SK-N-SH treated with all-trans-retinoic acid at 6 μM for 48 hours (cell line): Measurements from ENCODE around the gene EMC8.

Source experiments
- ATAC-seq: fragments of 200-7000 bp; cut with Tn5 transposase; 3 replicates; pipeline ENCODE4 v1.9.1; 2020; ENCODE audit warnings: mild to moderate bottlenecking, moderate library complexity
- ARNTL ChIP-seq: fragments of 450-650 bp; formaldehyde crosslinking; IDR thresholded peaks from 2 replicates; pipeline ENCODE4 v1.5.0; 2020; ENCODE audit warnings: low read depth, mild to moderate bottlenecking, moderate library complexity, borderline replicate concordance
- BACH2 ChIP-seq: fragments of 250-450 bp; sonication (Bioruptor Pico); IDR thresholded peaks from 2 replicates; pipeline ENCODE4 v1.9.0; 2021; ENCODE audit warnings: mild to moderate bottlenecking, borderline replicate concordance
- CREB5 ChIP-seq: fragments of 250-450 bp; sonication (Bioruptor Pico); IDR thresholded peaks from 2 replicates; pipeline ENCODE4 v1.5.1; 2020; ENCODE audit warnings: low read depth, mild to moderate bottlenecking, moderate library complexity
- CSDC2 ChIP-seq: fragments of 250-450 bp; sonication (Bioruptor Pico); IDR thresholded peaks from 2 replicates; pipeline ENCODE4 v1.5.0; 2020; ENCODE audit warnings: mild to moderate bottlenecking, moderate library complexity
- CSRNP3 ChIP-seq: fragments of 250-450 bp; sonication (Bioruptor Pico); IDR thresholded peaks from 2 replicates; pipeline ENCODE4 v1.5.1; 2021; ENCODE audit warnings: mild to moderate bottlenecking, moderate library complexity
- ESRRG ChIP-seq: fragments of 250-450 bp; sonication (Bioruptor Pico); IDR thresholded peaks from 2 replicates; pipeline ENCODE4 v1.6.1; 2021; ENCODE audit warnings: mild to moderate bottlenecking
- GLIS3 ChIP-seq: fragments of 250-450 bp; sonication (Bioruptor Pico); IDR thresholded peaks from 2 replicates; pipeline ENCODE4 v1.5.0; 2020; ENCODE audit warnings: mild to moderate bottlenecking, moderate library complexity
- OSR1 ChIP-seq: fragments of 250-450 bp; sonication (Bioruptor Pico); IDR thresholded peaks from 2 replicates; pipeline ENCODE4 v1.8.0; 2022; ENCODE audit warnings: moderate library complexity, mild to moderate bottlenecking, inconsistent platforms
- PATZ1 ChIP-seq: fragments of 250-450 bp; sonication (Bioruptor Pico); IDR thresholded peaks from 2 replicates; pipeline ENCODE4 v1.8.0; 2020; ENCODE audit warnings: mild to moderate bottlenecking, moderate library complexity, borderline replicate concordance
- POU6F1 ChIP-seq: fragments of 250-450 bp; sonication (Bioruptor Pico); IDR thresholded peaks from 2 replicates; pipeline ENCODE4 v1.8.0; 2021; ENCODE audit warnings: low read depth, mild to moderate bottlenecking, moderate library complexity, borderline replicate concordance
- PPARA ChIP-seq: fragments of 250-450 bp; sonication (Bioruptor Pico); IDR thresholded peaks from 2 replicates; pipeline ENCODE4 v1.5.0; 2020; ENCODE audit warnings: mild to moderate bottlenecking, borderline replicate concordance
- RARB ChIP-seq: fragments of 250-450 bp; sonication (Bioruptor Pico); IDR thresholded peaks from 2 replicates; pipeline ENCODE4 v1.8.0; 2021; ENCODE audit warnings: mild to moderate bottlenecking, moderate library complexity
- TCF4 ChIP-seq: fragments of 250-450 bp; sonication (Bioruptor Pico); IDR thresholded peaks from 2 replicates; pipeline ENCODE4 v1.8.0; 2021; ENCODE audit warnings: mild to moderate bottlenecking, moderate library complexity, borderline replicate concordance
- TOX ChIP-seq: fragments of 250-450 bp; sonication (Bioruptor Pico); IDR thresholded peaks from 2 replicates; pipeline ENCODE4 v1.8.0; 2021; ENCODE audit warnings: mild to moderate bottlenecking, moderate library complexity, borderline replicate concordance
- TSHZ2 ChIP-seq: fragments of 250-450 bp; sonication (Bioruptor Pico); IDR thresholded peaks from 2 replicates; pipeline ENCODE4 v1.5.0; 2020; ENCODE audit warnings: mild to moderate bottlenecking, moderate library complexity
- ZC3H10 ChIP-seq: fragments of 250-450 bp; sonication (Bioruptor Pico); IDR thresholded peaks from 2 replicates; pipeline ENCODE4 v1.5.1; 2021; ENCODE audit warnings: mild to moderate bottlenecking, moderate library complexity
- ZFP3 ChIP-seq: fragments of 250-450 bp; sonication (Bioruptor Pico); IDR thresholded peaks from 2 replicates; pipeline ENCODE4 v1.5.0; 2020; ENCODE audit warnings: mild to moderate bottlenecking, moderate library complexity
- ZFP30 ChIP-seq: fragments of 450-650 bp; formaldehyde crosslinking; IDR thresholded peaks from 2 replicates; pipeline ENCODE4 v1.5.0; 2022; ENCODE audit warnings: mild to moderate bottlenecking, moderate library complexity
- ZNF565 ChIP-seq: fragments of 450-650 bp; formaldehyde crosslinking; conservative IDR thresholded peaks from 2 replicates; pipeline ENCODE4 v1.5.0; 2020; ENCODE audit warnings: low read depth, mild to moderate bottlenecking, moderate library complexity
- ZNF70 ChIP-seq: fragments of 450-650 bp; formaldehyde crosslinking; IDR thresholded peaks from 2 replicates; pipeline ENCODE4 v1.5.0; 2020; ENCODE audit warnings: mild to moderate bottlenecking, moderate library complexity
- ZNF8 ChIP-seq: fragments of 450-650 bp; formaldehyde crosslinking; IDR thresholded peaks from 2 replicates; pipeline ENCODE4 v1.5.0; 2020; ENCODE audit warnings: mild to moderate bottlenecking, moderate library complexity

EMC8 gene

GRCh38 chr16:85731179-85731578 lies 68.2 kb downstream of the EMC8 start:
- ATAC-seq: no peak
- TF ChIP-seq ESRRG: no peak
- TF ChIP-seq PATZ1 (CRISPR knock-in tag): no peak
- TF ChIP-seq ZNF565: no peak
- no peak for TF ChIP-seq ZNF8 (CRISPR knock-in tag)
- no peak for TF ChIP-seq TOX
- TF ChIP-seq PPARA (CRISPR knock-in tag): no peak
- no peak for TF ChIP-seq GLIS3 (CRISPR knock-in tag)
- TF ChIP-seq CREB5: no peak
- TF ChIP-seq POU6F1: no peak

GRCh38 chr16:85730186-85730465 lies 69.2 kb downstream of the EMC8 start:
- no peak for TF ChIP-seq ZNF565
- TF ChIP-seq, all 23 proteins: peak for 0
- ATAC-seq: no peak

- ATAC-seq: no peak
- TF ChIP-seq ZFP30 (no peak), BACH2 (CRISPR knock-in tag) (no peak), TSHZ2 (no peak), TCF4 (CRISPR knock-in tag) (no peak), OSR1 (no peak), GLIS3 (CRISPR knock-in tag) (no peak)
These were observed 69.7 kb downstream of the EMC8 start for GRCh38 chr16:85729452-85730185.

- no peak for TF ChIP-seq ZNF565
- TF ChIP-seq ZC3H10 (CRISPR knock-in tag): no peak
- no peak for TF ChIP-seq ARNTL (CRISPR knock-in tag)
- TF ChIP-seq TOX: no peak
- no peak for TF ChIP-seq CSRNP3 (CRISPR knock-in tag)
- no peak for TF ChIP-seq OSR1
- no peak for TF ChIP-seq CSDC2
- TF ChIP-seq TSHZ2: no peak
- no peak for TF ChIP-seq ZNF70 (CRISPR knock-in tag)
- no peak for TF ChIP-seq TCF4 (CRISPR knock-in tag)
- TF ChIP-seq CREB5: no peak
- TF ChIP-seq GLIS3 (CRISPR knock-in tag): no peak
- no peak for TF ChIP-seq ZFP3
- no peak for TF ChIP-seq RARB (CRISPR knock-in tag)
- TF ChIP-seq, all 23 proteins: peak for 0
- peak; percentile 46; the same call in 1 of the 3 replicates for ATAC-seq
These were observed 70.5 kb downstream of the EMC8 start for GRCh38 chr16:85728879-85729278.
